ENCODE measurements around the gene CHCHD6. TPM values are rescaled to one million over a fixed set of nuclear protein-coding genes. Genes with fewer than 3 reads are reported as not detected.

CHCHD6 gene
- total RNA-seq, 1 experiment from 2014 or later, result 18.7 TPM

DNA sequence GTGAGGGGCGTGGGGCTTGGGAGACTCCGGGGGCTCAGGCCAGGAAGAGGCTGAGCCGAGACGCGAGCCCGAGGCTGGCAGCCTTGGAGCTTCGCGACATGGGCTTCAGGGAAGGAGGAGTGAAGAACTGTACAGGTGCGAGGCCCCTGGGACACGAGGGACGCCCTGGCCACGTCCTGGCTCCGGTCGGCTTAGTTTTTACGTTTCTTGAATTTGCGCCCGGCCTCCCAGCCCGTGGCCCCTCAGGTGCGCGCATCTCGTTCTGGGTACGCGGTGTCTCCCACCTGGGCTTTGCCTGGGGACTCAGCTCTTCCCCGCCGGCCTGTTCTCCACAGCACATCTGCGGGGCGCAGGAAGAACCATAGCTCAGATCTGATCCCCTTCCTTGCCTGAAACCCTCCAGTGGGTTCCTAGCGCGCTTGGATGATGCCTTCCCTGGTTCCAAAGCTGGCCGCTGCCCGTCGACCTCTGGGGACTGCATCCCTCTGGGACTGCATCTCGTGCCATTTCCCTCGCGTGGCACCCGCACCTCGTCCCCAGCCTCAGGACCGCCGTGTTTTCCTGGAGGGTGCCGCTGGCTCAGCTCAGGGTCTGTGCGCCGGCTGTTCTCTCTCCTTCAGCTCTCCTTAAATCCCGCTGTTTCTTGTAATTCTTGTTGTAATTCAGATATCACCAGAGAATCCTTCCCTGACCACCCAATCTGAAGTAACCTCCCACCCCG is 614 bp downstream of the CHCHD6 start:
- no peak for DNase-seq (ENCODE audit: low read depth)

DNA sequence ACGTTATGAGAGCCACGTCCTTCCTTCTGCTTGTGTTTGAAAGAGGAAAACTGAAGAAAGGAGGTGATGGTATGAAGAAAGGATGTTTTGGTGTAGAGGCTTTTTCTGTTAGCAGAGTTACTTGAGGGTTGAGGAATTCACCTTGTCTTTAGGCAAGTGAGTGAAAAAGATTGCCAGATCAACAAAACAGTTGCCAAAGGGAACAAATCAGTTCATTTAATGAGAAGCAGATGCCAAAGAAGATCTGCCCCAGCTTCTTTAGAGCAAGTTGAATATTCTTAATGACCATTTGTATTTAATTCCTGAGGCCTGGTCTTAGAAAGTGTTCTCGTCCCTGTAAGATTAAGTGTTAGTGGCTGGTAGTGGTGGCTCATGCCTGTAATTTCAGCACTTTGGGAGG is 2.6 kb downstream of the CHCHD6 start:
- DNase-seq (ENCODE audit: low read depth), result no peak

DNA sequence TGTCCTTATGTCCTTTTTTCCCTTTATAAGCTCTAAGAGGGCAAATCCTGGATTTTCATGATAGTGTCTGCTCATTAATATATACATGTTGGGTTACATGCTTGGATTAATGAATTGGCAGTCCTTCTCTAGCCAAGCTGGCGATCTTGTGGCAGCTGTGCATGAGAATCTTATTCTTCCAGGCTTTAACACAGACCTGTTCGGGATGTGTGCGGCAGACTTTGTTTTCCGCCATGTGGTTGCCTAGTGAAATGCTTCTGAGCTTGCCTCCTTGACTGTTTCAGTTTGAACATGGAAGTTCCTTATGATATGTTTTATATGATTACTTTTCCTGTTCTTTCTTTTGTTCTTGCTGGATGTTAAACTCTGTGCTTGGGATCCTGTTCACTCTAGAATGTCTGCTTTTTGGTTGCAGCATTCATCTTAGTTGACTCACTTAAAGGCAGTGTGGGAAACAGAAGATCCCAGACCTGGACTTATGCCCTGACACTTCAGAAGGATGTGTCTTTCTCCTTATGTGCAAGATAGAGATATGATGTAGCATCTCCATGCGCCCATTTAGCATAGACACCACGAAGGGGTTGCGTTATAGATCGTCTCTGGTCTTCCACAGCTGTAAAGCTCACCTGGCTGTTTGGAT is 7.2 kb downstream of the CHCHD6 start:
- peak; percentile 8 for DNase-seq (ENCODE audit: low read depth)

DNA sequence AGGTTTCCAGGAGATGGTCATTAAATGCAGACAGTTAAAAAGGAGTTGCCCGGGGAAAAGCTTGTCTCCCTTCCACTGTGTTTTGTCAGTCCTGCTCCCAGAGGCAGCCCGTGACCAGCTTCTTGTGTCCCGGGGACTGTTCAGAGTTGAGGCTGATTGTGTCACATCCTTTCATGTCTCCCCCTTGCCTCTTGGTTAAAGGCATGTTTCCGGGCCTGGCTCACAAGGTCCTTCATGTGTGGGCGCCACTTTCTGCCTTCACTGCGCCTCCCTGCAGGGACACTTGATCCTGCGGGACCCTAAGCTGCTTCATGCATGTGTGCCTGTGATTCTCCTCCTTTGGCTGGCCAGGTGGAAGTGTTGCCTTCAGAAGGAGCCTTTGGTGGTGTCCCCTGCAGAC is 9.2 kb downstream of the CHCHD6 start:
- no peak for DNase-seq (ENCODE audit: low read depth)

DNA sequence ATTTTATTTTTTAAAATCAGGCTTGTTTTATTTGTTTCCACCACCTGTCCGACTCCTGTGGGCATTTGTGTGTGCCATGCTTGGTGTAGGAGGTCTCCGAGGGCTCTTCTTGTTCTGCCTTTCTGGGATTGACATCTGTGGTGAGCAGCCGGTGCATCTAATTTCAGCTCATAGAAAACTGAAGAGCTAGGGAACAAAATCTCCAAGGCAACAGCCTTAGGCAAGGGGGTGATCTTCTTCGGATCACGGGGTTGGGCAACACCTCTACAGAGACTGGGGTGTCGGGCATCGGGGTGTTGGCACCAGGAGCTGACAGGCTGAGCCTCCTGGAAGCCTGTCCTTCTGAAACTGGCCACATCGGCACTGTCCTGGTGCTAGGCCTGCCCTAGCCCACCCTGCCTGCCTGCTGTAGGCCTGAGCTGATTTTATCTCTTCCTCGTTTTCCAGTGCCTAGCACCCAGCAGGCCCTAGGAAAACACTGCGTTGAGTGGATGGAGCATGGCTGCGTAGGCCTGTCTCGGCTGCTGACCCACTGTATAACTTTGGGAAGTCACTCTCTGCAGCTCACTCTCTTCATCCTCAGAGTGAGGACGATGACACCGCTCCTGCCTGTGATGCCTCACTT is 10.3 kb downstream of the CHCHD6 start:
- DNase-seq (ENCODE audit: low read depth), result no peak

DNA sequence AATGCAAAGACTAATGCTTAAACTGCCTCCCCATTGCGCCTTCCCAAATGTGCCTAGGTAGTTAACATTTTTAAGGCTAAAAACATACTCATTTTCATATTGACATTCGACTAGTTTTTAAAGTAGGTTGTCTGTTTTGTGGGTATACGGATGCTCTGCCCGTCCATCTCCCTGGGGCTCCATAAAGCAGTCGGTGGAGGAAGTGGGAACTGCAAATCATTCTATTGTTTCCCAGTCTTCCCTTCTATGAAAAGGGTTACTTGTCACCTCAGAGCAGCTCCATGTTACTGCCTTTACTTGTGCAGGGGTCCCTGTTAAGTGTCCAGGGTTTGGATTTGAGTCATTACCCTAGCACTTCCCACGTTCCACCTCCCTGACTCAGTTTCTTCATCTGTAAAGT is 10.9 kb downstream of the CHCHD6 start:
- DNase-seq (ENCODE audit: low read depth), result no peak

DNA sequence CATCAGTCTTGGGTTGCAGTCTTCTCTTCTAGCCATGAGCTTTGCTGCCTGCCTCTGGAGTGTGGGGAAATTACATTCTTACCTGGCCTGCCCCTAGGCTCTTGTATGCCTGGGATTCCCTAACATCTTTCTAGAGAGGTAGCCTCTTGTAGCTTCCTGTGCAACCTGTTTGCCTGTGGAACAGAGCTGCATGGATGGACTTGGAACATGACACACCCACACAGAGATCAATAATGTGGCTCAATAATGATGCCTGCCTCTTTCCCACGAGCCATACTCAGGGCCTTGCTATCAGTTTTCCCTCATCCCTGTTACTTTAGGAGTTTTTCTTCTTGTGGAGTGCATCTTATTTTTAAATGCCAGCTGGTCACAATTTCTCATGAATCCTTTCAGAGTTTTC is 11.4 kb downstream of the CHCHD6 start:
- no peak for DNase-seq (ENCODE audit: low read depth)

DNA sequence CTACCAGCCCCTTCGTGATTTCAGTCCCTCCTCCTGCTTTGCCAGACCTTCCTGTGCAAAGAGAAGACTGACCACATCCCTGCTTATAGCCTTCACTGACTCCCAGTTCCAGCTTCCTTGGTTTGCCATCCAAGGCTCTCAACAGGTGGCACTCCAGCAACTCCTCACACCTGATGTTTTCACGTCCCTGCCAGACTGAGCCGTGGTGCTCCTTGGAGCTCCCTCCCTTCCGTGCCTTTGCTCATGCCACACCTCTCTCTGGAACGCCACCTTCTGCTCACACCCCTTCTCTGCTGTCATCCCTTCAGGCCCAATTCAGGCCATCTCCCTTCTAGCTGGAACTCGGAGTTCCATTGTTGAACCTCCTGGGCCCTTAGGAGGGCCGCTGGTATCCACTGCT is 12.0 kb downstream of the CHCHD6 start:
- DNase-seq (ENCODE audit: low read depth), result no peak

DNA sequence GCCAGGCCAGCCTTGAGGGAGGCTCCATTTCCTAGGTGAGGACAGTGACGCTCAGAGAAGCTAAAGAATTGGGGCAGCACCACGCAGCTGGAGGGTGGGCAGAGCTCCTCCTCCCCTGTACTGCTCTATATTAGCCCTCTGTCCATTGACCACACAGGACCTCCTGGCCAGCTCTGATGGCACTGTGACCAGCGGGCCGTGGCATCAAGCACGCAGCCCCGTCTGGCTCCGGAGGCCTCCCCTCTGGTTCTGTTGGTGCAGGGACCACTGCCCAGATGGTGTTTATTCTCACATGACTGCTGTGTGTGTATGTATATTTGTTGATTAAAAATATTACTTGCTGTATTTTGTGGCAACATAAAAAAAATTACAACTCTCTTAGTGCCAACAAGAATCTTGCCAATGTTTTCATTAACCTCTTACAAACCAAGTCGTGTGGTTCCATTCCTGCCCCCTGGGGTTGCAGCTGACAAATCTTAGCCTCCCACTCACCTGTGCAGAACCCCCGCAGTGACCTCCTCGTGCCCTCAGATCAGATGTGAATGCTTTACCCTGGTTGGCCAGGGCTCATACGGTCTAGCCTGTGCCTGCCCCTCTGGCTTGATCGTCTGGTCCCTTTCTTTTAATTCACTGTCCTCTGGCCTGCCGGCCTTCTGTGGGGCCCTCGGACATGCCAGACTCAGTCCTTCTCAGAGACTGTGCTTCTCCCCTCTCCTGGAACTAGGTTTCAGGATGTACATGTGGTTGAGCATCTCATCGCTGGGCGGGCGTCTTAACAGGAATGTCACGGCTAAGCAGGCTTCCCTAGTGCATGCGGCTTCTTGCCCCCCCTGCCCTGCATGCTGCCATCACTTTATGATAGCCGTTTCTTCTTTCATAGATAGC is 14.8 kb downstream of the CHCHD6 start:
- DNase-seq (ENCODE audit: low read depth), result no peak

DNA sequence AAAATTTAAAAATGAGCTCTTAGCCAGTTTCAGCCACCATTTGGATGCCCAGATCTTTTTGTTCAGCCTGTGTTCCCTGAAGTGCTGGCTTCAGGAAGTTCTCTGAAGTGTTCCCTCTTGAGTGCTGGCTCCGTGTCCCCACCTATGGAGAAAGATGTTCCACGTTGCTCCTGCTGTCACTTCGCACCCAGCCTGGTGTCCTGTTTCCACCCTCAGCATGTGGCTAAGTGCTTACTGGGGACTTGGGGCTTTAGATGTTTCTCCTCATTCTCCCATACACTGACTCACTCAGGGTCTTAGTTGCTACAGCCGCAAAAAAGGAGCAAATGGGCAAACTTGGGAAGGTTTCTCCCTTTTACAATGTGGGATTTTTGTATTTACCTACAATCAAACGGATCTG is 16.6 kb downstream of the CHCHD6 start:
- no peak for DNase-seq (ENCODE audit: low read depth)

DNA sequence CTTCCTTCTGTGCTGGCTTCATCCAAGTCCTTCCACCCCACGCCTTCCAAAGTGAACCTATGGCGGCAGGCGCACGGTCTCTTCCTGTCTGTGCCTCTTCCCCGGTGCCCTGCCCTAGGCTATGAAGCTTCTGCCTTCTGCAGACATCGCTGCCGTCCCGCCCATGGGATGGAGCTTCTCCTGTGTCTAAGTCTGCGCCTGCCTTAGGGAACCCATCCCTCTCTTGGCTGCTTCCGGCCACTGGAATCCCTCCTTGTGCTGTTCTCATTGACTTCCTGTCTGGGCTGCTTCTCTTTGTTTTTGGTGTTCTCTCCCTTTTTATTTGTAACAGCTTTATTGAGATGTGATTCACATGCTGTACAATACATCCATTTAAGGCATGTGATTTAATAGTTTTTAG is 17.2 kb downstream of the CHCHD6 start:
- DNase-seq (ENCODE audit: low read depth), result peak; percentile 27

DNA sequence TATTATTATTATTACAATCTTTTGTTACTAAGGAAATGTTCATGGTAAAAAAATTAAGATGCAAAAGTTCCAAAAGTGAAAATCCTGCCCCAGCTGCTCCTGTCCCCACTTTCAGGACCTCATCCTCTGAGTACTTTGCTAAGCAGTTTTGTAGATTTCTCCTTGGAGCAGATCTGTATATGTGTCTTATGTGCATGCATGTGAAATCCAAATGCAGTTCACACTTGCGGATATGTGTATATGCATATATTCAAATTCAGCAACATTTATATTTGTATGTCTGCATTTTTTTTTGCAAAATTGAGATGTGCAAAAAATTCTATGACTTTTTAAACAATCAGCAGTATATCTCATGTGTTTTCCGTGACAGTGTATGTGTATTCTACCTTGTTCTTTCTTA is 19.2 kb downstream of the CHCHD6 start:
- no peak for DNase-seq (ENCODE audit: low read depth)

DNA sequence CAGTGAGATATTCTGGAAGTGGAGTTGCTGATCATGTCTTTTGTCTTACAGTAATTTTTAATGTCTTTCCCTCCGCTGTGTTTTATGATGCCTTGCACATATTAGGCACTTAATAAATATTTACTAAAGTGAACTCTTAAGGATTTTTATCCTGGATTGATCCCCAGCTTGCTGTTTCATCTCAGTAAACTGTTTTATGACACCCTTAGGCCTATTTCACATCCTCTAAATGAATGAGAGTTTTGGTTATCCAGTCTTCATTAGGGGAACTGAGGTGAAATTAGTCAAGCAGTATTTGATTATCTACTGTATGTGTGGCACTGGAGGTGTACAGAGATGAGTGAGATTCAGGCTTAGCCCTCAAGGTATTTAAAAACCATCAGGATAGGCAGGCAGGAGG is 19.8 kb downstream of the CHCHD6 start:
- no peak for DNase-seq (ENCODE audit: low read depth)

DNA sequence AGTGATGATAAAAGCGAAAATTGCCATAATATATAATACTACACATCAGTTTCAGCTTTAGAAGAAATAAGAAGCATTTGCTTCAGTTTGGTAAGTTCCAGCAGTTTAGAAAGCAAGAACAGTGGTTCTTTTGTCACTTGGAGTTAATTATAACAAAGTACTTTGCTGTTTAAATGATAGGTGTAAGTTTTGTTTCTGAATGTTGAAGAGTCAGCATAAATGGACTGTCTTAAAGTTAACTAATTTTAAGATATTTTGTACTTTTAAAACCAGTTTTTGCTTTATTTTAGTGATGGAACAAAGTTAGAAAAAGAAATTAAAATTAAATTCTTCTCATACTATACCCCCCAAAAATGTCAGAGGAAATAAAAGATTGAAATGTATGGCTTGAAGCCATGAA is 24.6 kb downstream of the CHCHD6 start:
- no peak for DNase-seq (ENCODE audit: low read depth)

DNA sequence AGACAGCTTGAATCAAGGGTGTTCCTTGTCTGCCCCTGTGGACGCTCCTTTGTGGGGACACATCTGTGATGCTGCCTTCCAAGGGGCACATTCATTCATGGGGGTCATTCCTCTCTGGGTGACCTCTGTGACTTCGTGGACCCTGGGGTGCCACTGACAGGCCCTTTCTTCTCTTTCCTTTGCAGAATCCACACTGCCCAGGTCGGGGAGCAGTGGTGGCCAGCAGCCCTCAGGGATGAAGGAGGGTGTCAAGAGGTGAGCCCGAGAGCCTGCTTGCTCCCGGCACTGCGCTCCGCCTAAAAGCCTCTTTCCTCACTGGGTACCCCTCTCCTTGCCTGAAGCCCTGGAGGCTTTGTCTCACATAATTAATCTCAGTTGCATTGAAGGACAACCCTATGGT is 26.3 kb downstream of the CHCHD6 start:
- DNase-seq (ENCODE audit: low read depth), result no peak

DNA sequence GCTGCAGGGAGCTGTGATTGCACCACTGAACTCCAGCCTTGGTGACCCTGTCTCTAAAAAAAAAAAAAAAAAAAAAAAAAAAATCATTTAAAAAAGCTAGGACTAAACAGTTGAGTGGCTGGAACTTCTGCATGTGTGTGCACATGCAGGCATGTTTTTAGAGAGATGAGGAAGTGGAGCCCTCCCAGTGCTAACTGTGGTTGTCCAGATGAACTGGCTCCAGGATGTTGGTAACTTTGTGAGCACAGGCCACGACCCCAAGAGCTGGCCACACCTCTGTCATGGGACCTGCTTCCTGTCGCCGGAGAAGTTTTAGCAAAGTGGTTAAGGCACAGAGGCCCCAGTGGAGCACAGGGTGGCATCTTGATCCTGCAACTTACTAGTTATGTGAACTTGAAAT is 27.0 kb downstream of the CHCHD6 start:
- DNase-seq (ENCODE audit: low read depth), result no peak

DNA sequence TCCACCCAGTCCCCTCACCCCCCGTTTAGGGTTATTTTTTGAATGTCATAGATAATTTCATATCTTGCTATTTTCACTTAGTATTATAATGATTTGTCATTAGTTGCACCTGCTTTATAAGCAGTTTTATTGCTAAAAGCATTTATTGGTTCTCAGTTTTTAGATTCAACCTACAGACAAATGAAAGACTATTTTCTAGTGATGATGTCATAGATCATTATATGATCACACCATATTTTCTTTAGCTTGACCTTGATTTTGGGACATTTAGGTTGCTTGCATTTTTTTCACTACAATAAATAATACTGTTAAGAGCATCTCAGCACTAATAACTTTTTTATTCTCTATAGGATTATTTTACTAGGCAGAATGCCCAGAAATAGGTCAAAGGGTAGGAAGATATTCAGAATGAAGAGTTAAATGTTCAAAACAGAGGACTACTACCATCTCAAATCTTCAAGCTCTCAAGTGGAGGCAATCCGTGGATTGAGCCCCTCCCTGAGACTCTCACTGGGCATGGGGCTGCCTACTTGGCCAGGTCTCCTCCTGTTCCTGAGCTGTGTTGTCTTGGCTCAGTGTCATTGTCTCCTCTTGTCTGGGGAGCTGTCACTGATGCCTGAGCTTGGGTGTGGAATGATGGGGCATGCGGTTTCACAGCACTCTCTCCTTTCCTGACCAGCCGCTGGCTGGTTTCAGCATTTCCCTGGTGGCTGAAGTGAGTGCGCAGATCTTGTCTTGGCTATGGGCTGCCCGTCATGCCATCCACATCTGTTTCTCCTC is 28.4 kb downstream of the CHCHD6 start:
- no peak for DNase-seq (ENCODE audit: low read depth)

DNA sequence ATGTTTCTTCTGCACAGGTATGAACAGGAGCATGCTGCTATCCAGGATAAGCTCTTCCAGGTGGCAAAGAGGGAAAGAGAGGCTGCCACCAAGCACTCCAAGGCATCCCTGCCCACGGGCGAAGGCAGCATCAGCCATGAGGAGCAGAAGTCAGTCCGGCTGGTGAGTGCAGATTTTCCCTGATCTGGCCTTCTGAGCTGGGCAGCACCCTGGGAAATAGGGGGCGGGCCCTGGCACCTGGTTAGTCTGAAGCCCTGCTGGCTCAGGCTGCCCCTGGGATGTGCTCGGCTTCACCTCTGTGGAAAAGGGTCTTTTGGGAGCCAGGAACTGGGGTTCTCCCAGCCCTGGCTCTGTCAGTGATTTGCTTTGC is 29.0 kb downstream of the CHCHD6 start:
- no peak for DNase-seq (ENCODE audit: low read depth)

DNA sequence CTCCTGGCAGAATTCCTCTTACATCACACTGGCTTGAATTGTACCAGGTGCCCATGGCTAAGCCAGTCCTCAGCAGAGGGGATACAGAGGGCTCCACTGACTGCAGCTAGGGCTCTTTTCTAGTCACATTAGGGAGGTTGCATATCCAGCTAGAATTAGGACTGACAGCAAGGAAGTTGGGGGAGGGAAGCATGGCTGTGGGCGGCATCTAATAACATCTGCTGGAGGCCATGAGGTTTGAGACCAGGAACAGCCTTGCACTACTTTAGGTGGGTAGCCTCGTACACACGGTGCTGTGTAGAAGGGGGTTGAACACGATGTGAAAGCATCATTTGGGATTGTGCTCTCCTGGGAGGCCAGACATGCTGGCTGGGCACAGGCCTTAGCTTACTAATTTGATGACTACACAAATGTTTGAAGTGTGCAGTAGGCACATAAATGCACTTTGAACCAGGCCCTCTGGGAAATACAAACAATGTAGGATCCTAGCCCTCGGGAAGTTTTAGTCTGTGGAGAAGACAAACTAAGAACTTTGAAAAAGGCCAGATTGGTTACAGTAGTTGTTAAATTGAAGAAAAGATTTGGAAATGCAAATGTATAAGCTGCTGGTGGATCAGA is 30.2 kb downstream of the CHCHD6 start:
- no peak for DNase-seq (ENCODE audit: low read depth)

DNA sequence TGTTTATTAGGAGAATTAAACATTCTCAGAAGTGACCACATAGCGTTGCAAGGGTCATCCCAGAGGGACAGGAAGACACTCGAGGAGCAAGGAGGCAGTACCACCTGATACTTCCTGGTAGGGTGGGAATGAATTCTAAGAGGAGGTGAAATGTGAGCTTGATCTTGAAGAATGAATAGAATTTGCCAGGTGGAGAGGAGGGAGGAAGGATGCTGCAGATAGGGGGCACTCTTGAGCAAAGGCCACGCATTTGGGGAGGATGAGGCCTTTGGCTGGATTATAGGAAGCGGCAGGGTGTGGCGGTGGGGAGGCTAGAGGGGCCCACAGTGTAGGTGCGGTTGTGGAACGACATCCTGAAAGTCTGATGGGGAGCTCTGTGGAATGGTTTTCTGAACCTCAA is 33.5 kb downstream of the CHCHD6 start:
- DNase-seq (ENCODE audit: low read depth), result no peak

DNA sequence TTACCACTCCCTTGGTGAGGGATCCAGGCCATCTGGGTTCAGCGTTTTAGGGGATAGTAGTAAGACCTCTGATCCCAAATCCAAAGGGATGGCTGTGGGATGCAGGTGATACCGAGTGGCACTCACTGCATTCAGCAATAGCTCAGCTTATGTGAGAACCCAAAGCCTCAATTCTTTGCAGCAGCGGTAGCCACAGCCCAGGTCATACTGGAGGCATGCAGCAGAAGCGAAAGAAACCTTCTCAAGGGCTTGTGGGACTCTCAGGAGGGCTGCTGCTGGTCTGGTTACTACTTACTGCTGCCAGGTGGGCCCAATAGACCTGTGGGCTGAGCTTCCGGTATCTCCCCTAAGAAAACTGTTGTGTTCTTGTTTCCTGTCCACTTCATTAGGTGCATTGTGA is 38.0 kb downstream of the CHCHD6 start:
- DNase-seq (ENCODE audit: low read depth), result no peak
